Ishikawa (cell line): ENCODE data around the gene ADARB1.

ENCODE experiments used
- CEBPB ChIP-seq: IDR thresholded peaks from 2 replicates; pipeline ENCODE4 v1.6.1; 2012
- CREB1 ChIP-seq: IDR thresholded peaks from 2 replicates; pipeline ENCODE4 v1.6.1; 2012; ENCODE audit warnings: low read depth
- EGR1 ChIP-seq: IDR thresholded peaks from 2 replicates; pipeline ENCODE4 v1.6.1; 2012
- EP300 ChIP-seq: IDR thresholded peaks from 2 replicates; pipeline ENCODE4 v1.6.1; 2012; ENCODE audit warnings: borderline replicate concordance
- FOXM1 ChIP-seq: IDR thresholded peaks from 2 replicates; pipeline ENCODE4 v1.6.1; 2012; ENCODE audit warnings: low read depth, borderline replicate concordance
- NFIC ChIP-seq: IDR thresholded peaks from 2 replicates; pipeline ENCODE4 v1.6.1; 2012
- RAD21 ChIP-seq: IDR thresholded peaks from 2 replicates; pipeline ENCODE4 v1.6.1; 2012; ENCODE audit warnings: low read depth
- TAF1 ChIP-seq: IDR thresholded peaks from 2 replicates; pipeline ENCODE4 v1.6.1; 2012; ENCODE audit warnings: low read depth, mild to moderate bottlenecking
- TCF12 ChIP-seq: IDR thresholded peaks from 2 replicates; pipeline ENCODE4 v1.6.1; 2012; ENCODE audit warnings: low read depth
- TEAD4 ChIP-seq: IDR thresholded peaks from 2 replicates; pipeline ENCODE4 v1.6.1; 2012
- YY1 ChIP-seq: IDR thresholded peaks from 2 replicates; pipeline ENCODE4 v1.6.1; 2012; ENCODE audit warnings: low read depth
- ZBTB7A ChIP-seq: IDR thresholded peaks from 2 replicates; pipeline ENCODE4 v1.6.1; 2012; ENCODE audit warnings: low read depth
- TF ChIP-seq, protein P1 (sequence below): IDR thresholded peaks from 2 replicates; pipeline ENCODE4 v1.6.1; 2012
- TF ChIP-seq, protein P2 (sequence below): IDR thresholded peaks from 2 replicates; pipeline ENCODE4 v1.6.1; 2012
- TF ChIP-seq, protein P3 (sequence below): IDR thresholded peaks from 2 replicates; pipeline ENCODE4 v1.6.1; 2012; ENCODE audit warnings: low read depth, mild to moderate bottlenecking

ADARB1 gene

DNA sequence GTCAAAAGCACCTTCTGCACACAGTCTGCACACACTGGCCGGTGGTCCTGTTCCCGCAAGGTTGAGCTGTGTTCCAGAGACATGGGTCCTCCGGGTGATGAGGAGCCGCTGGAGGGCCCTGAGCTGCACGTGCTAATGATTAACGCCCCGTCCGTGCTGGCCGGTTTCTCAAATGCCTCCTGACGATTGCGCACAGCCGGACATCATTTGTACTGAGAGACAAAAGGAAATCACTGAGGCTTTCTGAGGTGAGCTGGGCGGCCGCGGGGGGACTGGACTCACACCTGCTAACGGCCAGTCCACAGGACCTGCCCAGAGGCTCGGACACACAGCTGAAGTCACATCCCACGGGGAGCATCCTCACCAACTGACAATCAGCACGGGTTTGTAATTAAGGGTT lies 184.1 kb downstream of the ADARB1 start:
- TF ChIP-seq FOXM1 (no peak), NFIC (no peak), RAD21 (no peak), ZBTB7A (no peak), EP300 (no peak), TEAD4 (no peak), CREB1 (no peak), TCF12 (no peak)
- TF ChIP-seq, protein P1, sequence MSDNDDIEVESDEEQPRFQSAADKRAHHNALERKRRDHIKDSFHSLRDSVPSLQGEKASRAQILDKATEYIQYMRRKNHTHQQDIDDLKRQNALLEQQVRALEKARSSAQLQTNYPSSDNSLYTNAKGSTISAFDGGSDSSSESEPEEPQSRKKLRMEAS = no peak

GRCh38 chr21:45259206-45259840 lies 184.9 kb downstream of the ADARB1 start:
- TF ChIP-seq NFIC = no peak

DNA sequence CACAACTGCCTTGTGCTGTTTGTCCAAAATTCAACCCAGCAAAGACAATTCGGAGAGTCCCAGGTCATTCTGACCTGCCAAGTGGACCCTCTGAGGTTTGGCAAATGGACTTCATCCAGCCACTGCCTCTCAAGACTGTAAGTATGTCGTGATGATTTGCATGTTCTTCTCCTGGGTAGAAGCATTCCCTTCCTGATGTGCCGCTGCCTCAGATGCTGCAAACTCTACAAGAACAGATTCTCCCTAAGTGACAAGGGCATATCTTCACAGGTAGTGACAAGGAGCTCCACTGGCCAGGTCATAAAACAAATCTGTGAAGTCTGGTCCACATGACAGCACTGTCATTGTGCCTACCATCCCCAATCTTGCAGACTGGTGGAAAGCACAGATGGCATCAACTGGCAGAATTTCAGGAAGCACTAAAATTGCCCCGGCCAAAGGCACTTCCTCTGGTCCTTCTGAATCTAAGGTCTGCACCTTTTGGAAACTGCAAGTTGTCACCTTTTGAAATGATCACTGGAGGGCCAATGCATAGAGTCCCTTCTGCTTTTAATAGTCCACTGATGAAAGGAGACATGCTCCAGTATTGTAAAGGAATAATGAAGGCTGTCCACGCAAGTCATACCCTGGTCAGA lies 185.9 kb downstream of the ADARB1 start:
- TF ChIP-seq TCF12 (no peak), YY1 (no peak), CEBPB (no peak), CREB1 (no peak), EP300 (no peak), EGR1 (no peak), TEAD4 (no peak), ZBTB7A (no peak), TAF1 (no peak), FOXM1 (no peak), RAD21 (no peak), NFIC (no peak)
- TF ChIP-seq, protein P1 = no peak
- TF ChIP-seq, protein P2, sequence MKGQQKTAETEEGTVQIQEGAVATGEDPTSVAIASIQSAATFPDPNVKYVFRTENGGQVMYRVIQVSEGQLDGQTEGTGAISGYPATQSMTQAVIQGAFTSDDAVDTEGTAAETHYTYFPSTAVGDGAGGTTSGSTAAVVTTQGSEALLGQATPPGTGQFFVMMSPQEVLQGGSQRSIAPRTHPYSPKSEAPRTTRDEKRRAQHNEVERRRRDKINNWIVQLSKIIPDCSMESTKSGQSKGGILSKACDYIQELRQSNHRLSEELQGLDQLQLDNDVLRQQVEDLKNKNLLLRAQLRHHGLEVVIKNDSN = no peak
- TF ChIP-seq, protein P3, sequence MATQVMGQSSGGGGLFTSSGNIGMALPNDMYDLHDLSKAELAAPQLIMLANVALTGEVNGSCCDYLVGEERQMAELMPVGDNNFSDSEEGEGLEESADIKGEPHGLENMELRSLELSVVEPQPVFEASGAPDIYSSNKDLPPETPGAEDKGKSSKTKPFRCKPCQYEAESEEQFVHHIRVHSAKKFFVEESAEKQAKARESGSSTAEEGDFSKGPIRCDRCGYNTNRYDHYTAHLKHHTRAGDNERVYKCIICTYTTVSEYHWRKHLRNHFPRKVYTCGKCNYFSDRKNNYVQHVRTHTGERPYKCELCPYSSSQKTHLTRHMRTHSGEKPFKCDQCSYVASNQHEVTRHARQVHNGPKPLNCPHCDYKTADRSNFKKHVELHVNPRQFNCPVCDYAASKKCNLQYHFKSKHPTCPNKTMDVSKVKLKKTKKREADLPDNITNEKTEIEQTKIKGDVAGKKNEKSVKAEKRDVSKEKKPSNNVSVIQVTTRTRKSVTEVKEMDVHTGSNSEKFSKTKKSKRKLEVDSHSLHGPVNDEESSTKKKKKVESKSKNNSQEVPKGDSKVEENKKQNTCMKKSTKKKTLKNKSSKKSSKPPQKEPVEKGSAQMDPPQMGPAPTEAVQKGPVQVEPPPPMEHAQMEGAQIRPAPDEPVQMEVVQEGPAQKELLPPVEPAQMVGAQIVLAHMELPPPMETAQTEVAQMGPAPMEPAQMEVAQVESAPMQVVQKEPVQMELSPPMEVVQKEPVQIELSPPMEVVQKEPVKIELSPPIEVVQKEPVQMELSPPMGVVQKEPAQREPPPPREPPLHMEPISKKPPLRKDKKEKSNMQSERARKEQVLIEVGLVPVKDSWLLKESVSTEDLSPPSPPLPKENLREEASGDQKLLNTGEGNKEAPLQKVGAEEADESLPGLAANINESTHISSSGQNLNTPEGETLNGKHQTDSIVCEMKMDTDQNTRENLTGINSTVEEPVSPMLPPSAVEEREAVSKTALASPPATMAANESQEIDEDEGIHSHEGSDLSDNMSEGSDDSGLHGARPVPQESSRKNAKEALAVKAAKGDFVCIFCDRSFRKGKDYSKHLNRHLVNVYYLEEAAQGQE = no peak

GRCh38 chr21:45261093-45261492 lies 186.7 kb downstream of the ADARB1 start:
- TF ChIP-seq FOXM1 (no peak), CEBPB (no peak), RAD21 (no peak), NFIC (no peak), YY1 (no peak), ZBTB7A (no peak), TEAD4 (no peak), CREB1 (no peak), TAF1 (no peak), EGR1 (no peak), EP300 (no peak), TCF12 (no peak)
- TF ChIP-seq, protein P2 = no peak
- TF ChIP-seq, protein P1 = no peak
- TF ChIP-seq, protein P3 = no peak

GRCh38 chr21:45262041-45262581 lies 187.7 kb downstream of the ADARB1 start:
- TF ChIP-seq FOXM1 (no peak), YY1 (no peak), TEAD4 (no peak), EGR1 (no peak), ZBTB7A (no peak), CEBPB (no peak), RAD21 (no peak), TCF12 (no peak), TAF1 (no peak), NFIC (no peak), CREB1 (no peak), EP300 (no peak)
- TF ChIP-seq, protein P3 = no peak
- TF ChIP-seq, protein P1 = no peak
- TF ChIP-seq, protein P2 = no peak
